ENCODE data around the gene SASH1. TPM values are rescaled to one million over a fixed set of nuclear protein-coding genes. Genes with fewer than 3 reads are reported as not detected.

SASH1 gene
- total and polyA plus RNA-seq, 2 experiments from 2014 or later = 69.1 to 99.0 TPM

DNA sequence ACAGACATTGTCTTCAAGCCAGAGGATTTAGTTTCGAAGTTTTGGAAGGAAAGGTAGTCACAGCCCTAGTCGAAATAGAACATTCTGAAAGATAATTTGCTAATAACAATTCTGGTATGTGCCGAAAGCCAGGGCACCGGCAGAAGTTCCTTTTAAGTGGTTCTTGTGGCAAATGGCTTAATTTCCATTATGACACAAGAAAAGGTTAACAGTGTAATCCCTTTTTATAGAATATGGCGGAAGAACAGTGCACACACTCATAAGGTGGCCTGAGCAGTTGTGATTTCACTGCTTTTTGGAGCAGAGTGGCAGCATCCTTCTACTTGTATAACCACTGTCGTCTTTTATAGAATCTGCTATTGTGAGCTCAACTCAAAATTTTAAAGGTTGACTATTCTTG, 152.4 kb downstream of the SASH1 start:
- Histone ChIP-seq H3K27ac (peak overlapping the region; percentile 80), H3K27me3 (replicated peaks; ENCODE audit: insufficient read depth) (no peaks in the 10 kb centered on the region)
- TF ChIP-seq EZH2phosphoT487 (IDR thresholded peaks at IDR 0.05; ENCODE audit: insufficient read depth, low read depth) (no peak), EZH2 (IDR thresholded peaks at IDR 0.05; ENCODE audit: insufficient read depth, poor library complexity, severe bottlenecking) (no peak)

DNA sequence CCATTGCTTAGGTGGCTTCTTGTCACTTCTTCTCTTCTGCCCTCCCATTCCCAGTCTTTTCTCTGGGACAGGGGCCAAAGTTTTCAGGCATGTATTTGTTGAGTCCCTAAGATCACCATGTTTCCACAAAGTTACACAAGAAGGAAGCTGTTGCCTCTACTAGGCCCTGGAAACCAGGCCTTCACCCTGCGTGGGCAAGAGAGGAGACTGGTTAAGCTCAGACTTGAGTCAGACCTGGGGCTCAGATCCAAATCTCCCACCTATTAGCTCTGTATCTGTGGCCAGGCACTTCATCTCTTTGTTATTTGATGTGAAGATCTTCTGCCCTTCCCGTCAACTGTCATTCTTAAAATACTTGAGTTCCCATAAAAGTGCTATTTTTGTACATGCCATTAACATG, 154.6 kb downstream of the SASH1 start:
- Histone ChIP-seq H3K4me3 (no peak overlapping the region), H3K9ac (peak overlapping the region; percentile 54), H3K27me3 (replicated peaks; ENCODE audit: insufficient read depth) (no peaks in the 10 kb centered on the region), H3K4me2 (ENCODE audit: unreplicated experiment) (peak overlapping the region; percentile 15), H3K36me3 (ENCODE audit: low read depth) (0 out of 2 replicates have a peak, but pooled peaks cover 7% of the 10 kb centered on the region), H2AFZ (no peak overlapping the region), H3F3A (ENCODE audit: insufficient read depth) (peaks cover 82% of the 10 kb centered on the region), H3K9me3 (ENCODE audit: low read depth) (no peaks in the 10 kb centered on the region), H3K27ac (peak overlapping the region; percentile 90), H3K79me2 (ENCODE audit: insufficient read depth) (peaks cover 68% of the 10 kb centered on the region), H3K4me1 (ENCODE audit: insufficient read depth) (peaks cover 77% of the 10 kb centered on the region), H4K20me1 (ENCODE audit: insufficient read depth) (no peaks in the 10 kb centered on the region), H3K9me2 (ENCODE audit: insufficient read depth) (no peaks in the 10 kb centered on the region)
- in situ Hi-C loops (cut with MboI) = no loop called here
- no peak for TF ChIP-seq EZH2 (IDR thresholded peaks at IDR 0.05; ENCODE audit: insufficient read depth, poor library complexity, severe bottlenecking)
- peak; percentile 95 for DNase-seq
- WGBS, 2 experiments (ENCODE audit: low coverage in 1 of 2, low lambda C conversion rate in 2 of 2, missing lambda C conversion rate in 2 of 2) = 0% methylated on average over 2 of the region's 2 CpGs

More for the DNA sequence above, 152.4 kb downstream of the SASH1 start:
- H4K20me1 ChIP-seq (ENCODE audit: insufficient read depth) = no peaks in the 10 kb centered on the region
- 38 to 40% methylated on average over 6 of the region's 6 CpGs for WGBS, 2 experiments (ENCODE audit: low coverage in 1 of 2, low lambda C conversion rate in 2 of 2, missing lambda C conversion rate in 2 of 2)
- peak overlapping the region; percentile 70 for H3K9ac ChIP-seq
- no peak overlapping the region for H2AFZ ChIP-seq
- H3K36me3 ChIP-seq (ENCODE audit: low read depth) = peaks cover 5% of the 10 kb centered on the region; the same call in 1 of the 2 replicates
- peak overlapping the region; percentile 74 for H3K4me2 ChIP-seq (ENCODE audit: unreplicated experiment)
- no peaks in the 10 kb centered on the region for H3K9me2 ChIP-seq (ENCODE audit: insufficient read depth)
- no peak overlapping the region for H3K4me3 ChIP-seq
- peak; percentile 47 for DNase-seq
- H3K4me1 ChIP-seq (ENCODE audit: insufficient read depth) = peaks cover 72% of the 10 kb centered on the region
- H3F3A ChIP-seq (ENCODE audit: insufficient read depth) = peaks cover 82% of the 10 kb centered on the region
- in situ Hi-C loops (cut with MboI) = no loop called here
- peaks cover 82% of the 10 kb centered on the region for H3K79me2 ChIP-seq (ENCODE audit: insufficient read depth)
- H3K9me3 ChIP-seq (ENCODE audit: low read depth) = no peaks in the 10 kb centered on the region

DNA sequence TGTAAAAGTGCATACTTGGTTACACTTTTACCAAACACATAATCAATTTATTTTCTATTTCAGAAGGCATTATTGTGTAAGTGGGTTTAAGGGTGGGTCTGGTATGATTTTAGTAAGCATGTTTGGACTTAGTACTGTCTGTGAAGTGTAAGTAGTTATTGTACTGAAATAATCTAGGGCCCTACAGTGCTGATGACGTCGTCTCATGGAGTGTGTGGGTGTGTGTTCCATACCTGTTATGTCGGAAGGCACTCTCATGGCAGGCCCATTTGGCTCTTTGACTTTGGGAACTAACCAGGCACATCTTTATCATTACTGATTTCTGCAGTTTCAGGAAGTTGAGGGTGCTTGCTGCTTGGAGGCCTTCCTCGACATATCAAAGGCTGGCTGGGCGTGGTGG, 155.1 kb downstream of the SASH1 start:
- H3K9me2 ChIP-seq (ENCODE audit: insufficient read depth) = no peaks in the 10 kb centered on the region
- H3K36me3 ChIP-seq (ENCODE audit: low read depth) = 0 out of 2 replicates have a peak, but pooled peaks cover 7% of the 10 kb centered on the region
- peaks cover 84% of the 10 kb centered on the region for H3F3A ChIP-seq (ENCODE audit: insufficient read depth)
- WGBS, 2 experiments (ENCODE audit: low coverage in 1 of 2, low lambda C conversion rate in 2 of 2, missing lambda C conversion rate in 2 of 2) = 69 to 81% methylated on average over 5 of the region's 5 CpGs
- H3K4me3 ChIP-seq = no peak overlapping the region
- peak overlapping the region; percentile 90 for H3K27ac ChIP-seq
- H3K9ac ChIP-seq = peak overlapping the region; percentile 54
- in situ Hi-C loops (cut with MboI) = no loop called here
- H3K4me1 ChIP-seq (ENCODE audit: insufficient read depth) = peaks cover 77% of the 10 kb centered on the region
- DNase-seq = peak; percentile 51
- no peaks in the 10 kb centered on the region for H3K9me3 ChIP-seq (ENCODE audit: low read depth)
- H4K20me1 ChIP-seq (ENCODE audit: insufficient read depth) = no peaks in the 10 kb centered on the region
- no peaks in the 10 kb centered on the region for H3K27me3 ChIP-seq (replicated peaks; ENCODE audit: insufficient read depth)
- TF ChIP-seq EZH2phosphoT487 (IDR thresholded peaks at IDR 0.05; ENCODE audit: insufficient read depth, low read depth) (no peak), EZH2 (IDR thresholded peaks at IDR 0.05; ENCODE audit: insufficient read depth, poor library complexity, severe bottlenecking) (no peak)
- peak overlapping the region; percentile 15 for H3K4me2 ChIP-seq (ENCODE audit: unreplicated experiment)
- H3K79me2 ChIP-seq (ENCODE audit: insufficient read depth) = peaks cover 66% of the 10 kb centered on the region
- H2AFZ ChIP-seq = no peak overlapping the region

DNA sequence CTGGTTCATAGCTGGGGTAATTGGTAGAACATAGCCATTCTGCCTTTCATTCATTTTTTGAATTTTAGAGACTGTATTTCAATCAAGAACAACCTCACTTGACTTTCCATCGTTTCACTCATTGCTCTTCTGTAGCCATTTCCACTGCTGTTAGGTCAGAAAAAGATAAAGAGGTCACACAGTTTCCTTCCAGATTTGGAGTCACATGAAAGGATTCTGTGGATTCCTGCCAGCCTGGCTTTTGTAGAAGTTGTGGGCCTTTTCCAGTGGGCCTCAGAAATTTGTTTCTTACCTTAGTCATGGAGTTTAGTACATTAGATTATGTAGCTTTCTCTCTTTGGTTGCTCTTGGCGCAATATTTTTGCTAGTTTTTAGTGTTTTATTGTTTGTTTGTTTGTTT, 157.8 kb downstream of the SASH1 start:
- peak overlapping the region; percentile 57 for H3K4me2 ChIP-seq (ENCODE audit: unreplicated experiment)
- H4K20me1 ChIP-seq (ENCODE audit: insufficient read depth) = no peaks in the 10 kb centered on the region
- H3K9me2 ChIP-seq (ENCODE audit: insufficient read depth) = no peaks in the 10 kb centered on the region
- peaks cover 69% of the 10 kb centered on the region for H3K4me1 ChIP-seq (ENCODE audit: insufficient read depth)
- 92 to 99% methylated on average over 2 of the region's 2 CpGs for WGBS, 2 experiments (ENCODE audit: low coverage in 1 of 2, low lambda C conversion rate in 2 of 2, missing lambda C conversion rate in 2 of 2)
- peak overlapping the region; percentile 61 for H3K9ac ChIP-seq
- no peaks in the 10 kb centered on the region for H3K27me3 ChIP-seq (replicated peaks; ENCODE audit: insufficient read depth)
- DNase-seq = no peak
- H3K79me2 ChIP-seq (ENCODE audit: insufficient read depth) = peaks cover 70% of the 10 kb centered on the region
- TF ChIP-seq EZH2phosphoT487 (IDR thresholded peaks at IDR 0.05; ENCODE audit: insufficient read depth, low read depth) (no peak), EZH2 (IDR thresholded peaks at IDR 0.05; ENCODE audit: insufficient read depth, poor library complexity, severe bottlenecking) (no peak)
- peak overlapping the region; percentile 99 for H3K27ac ChIP-seq
- H3F3A ChIP-seq (ENCODE audit: insufficient read depth) = peaks cover 73% of the 10 kb centered on the region
- no peak overlapping the region for H3K4me3 ChIP-seq
- 0 out of 2 replicates have a peak, but pooled peaks cover 7% of the 10 kb centered on the region for H3K36me3 ChIP-seq (ENCODE audit: low read depth)
- in situ Hi-C loops (cut with MboI) = no loop called here
- H3K9me3 ChIP-seq (ENCODE audit: low read depth) = no peaks in the 10 kb centered on the region
- H2AFZ ChIP-seq = no peak overlapping the region

Measured in GM23248 (cell line).